Measurements from ENCODE around the gene C2CD2. TPM values are rescaled to one million over a fixed set of nuclear protein-coding genes. Genes with fewer than 3 reads are reported as not detected.

The C2CD2 gene
- total and polyA plus RNA-seq, 2 donors (not counting 3 experiments of a cell fraction or from before 2014, with no cell fraction given): 32.6 to 41.2 TPM

GRCh38 chr21:42000908-42001307 lies 47.1 kb upstream of the C2CD2 start:
- peaks cover 13% of the 10 kb centered on the region for H3K79me2 ChIP-seq (ENCODE audit: control insufficient read depth, insufficient read depth, low read length)
- no peak for TF ChIP-seq MAX (IDR thresholded peaks at IDR 0.05; ENCODE audit: insufficient read depth, insufficient read length)
- TF ChIP-seq FOS (IDR thresholded peaks at IDR 0.05; ENCODE audit: borderline replicate concordance, insufficient read depth, low read length): no peak
- TF ChIP-seq GATA2 (IDR thresholded peaks at IDR 0.05; ENCODE audit: insufficient read depth, insufficient read length, low read depth, low read length): no peak
- no peak for TF ChIP-seq MYC (IDR thresholded peaks at IDR 0.05; ENCODE audit: low read depth, low read length)
- no peak for TF ChIP-seq POLR2AphosphoS5 (IDR thresholded peaks at IDR 0.05; ENCODE audit: insufficient read depth, low read depth, low read length)
- TF ChIP-seq CTCF (IDR thresholded peaks at IDR 0.05; ENCODE audit: extremely low read depth in 1 of 2, insufficient read depth in 1 of 2, low read depth in 1 of 2, low read length in 2 of 2): no peak
- no peak for TF ChIP-seq EZH2 (IDR thresholded peaks at IDR 0.05; ENCODE audit: borderline replicate concordance, low read depth, low read length, severe bottlenecking)
- no peak for TF ChIP-seq POLR2A (IDR thresholded peaks at IDR 0.05; ENCODE audit: low read depth, low read length)
- no peak for TF ChIP-seq JUN (IDR thresholded peaks at IDR 0.05; ENCODE audit: borderline replicate concordance, insufficient read depth, insufficient read length, low read depth)
- no peaks in the 10 kb centered on the region for H3K4me1 ChIP-seq (ENCODE audit: control insufficient read depth, extremely low read depth, insufficient read depth, low read length)
- no peaks in the 10 kb centered on the region for H3K27me3 ChIP-seq (ENCODE audit: control insufficient read depth in 2 of 2, insufficient read depth in 2 of 2, low read length in 2 of 2)
- no peak overlapping the region for H3K9ac ChIP-seq (replicated peaks; ENCODE audit: extremely low read depth, insufficient read depth, low read length)
- no peak overlapping the region for H3K27ac ChIP-seq (ENCODE audit: insufficient read depth, low read depth, low read length)
- no peak overlapping the region for H3K4me3 ChIP-seq (replicated peaks in 1 of 3; ENCODE audit: insufficient read depth in 1 of 3, low read depth in 1 of 3, low read length in 3 of 3)
- no peaks in the 10 kb centered on the region for H4K20me1 ChIP-seq (replicated peaks; ENCODE audit: control insufficient read depth, extremely low read depth, insufficient read depth, low read length)
- dilution Hi-C loops (cut with MboI; ENCODE audit: extremely low pct_ligation_motif_present, low sequenced_read_pairs): no loop called here
- POLR2A ChIA-PET: no interaction called here
- CTCF ChIA-PET: no interaction called here
- H3K9me3 ChIP-seq (replicated peaks; ENCODE audit: control insufficient read depth, insufficient read depth, low read length): no peaks in the 10 kb centered on the region
- intact Hi-C loops (cut with micrococcal nuclease): no loop called here
- no peaks in the 10 kb centered on the region for H3K9me1 ChIP-seq (replicated peaks; ENCODE audit: control insufficient read depth, extremely low read depth, insufficient read depth, low read length)
- peaks cover 0 to 4% of the 10 kb centered on the region in 2 experiments for H3K36me3 ChIP-seq (ENCODE audit: control insufficient read depth in 2 of 2, extremely low read depth in 1 of 2, insufficient read depth in 2 of 2, low read length in 2 of 2)
- no peak for FAIRE-seq
- no peak overlapping the region for H3K4me2 ChIP-seq (ENCODE audit: insufficient read depth, low read length)
- BruUV-seq (replicated peaks): no TSS peak
- H2AFZ ChIP-seq (ENCODE audit: low read depth, low read length): no peak overlapping the region
- DNase-seq (ENCODE audit: low read depth, low spot score): no peak

All from endothelial cell of umbilical vein (primary cell).